IMR-90 (cell line): ENCODE results near the gene NDUFA5. TPM values are rescaled to one million over a fixed set of nuclear protein-coding genes. Genes with fewer than 3 reads are reported as not detected.

Experiments used
- ATAC-seq: fragments of 200-7000 bp; cut with Tn5 transposase; 2 replicates; pipeline ENCODE4 v1.9.1; 2020; ENCODE audit warnings: low read depth, mild to moderate bottlenecking, moderate library complexity
- BruUV-seq: library from RNA; stranded (reverse); fragments of 400-500 nt; replicated peaks from 2 replicates; lab custom pipeline; 2021; lab: Mats Ljungman, UMichigan
- CTCF ChIA-PET: fragments of 300-600 bp; formaldehyde crosslinking; extraction: SDS; loops from one replicate; lab custom pipeline; 2021; ENCODE audit warnings: antibody characterized with exemption; lab: Yijun Ruan, JAX
- POLR2A ChIA-PET: fragments of 300-600 bp; sonication (Branson Sonifier 250); formaldehyde crosslinking; loops from one replicate; lab custom pipeline; 2022; ENCODE audit warnings: antibody characterized with exemption; ENCODE audit not compliant: unreplicated experiment; lab: Charles Lee
- DNase-seq: peaks from one replicate; pipeline ENCODE4 v3.0.0; 2013
- H2AFZ ChIP-seq: replicated peaks from 2 replicates; pipeline ENCODE3; 2013; ENCODE audit warnings: low read length, mild to moderate bottlenecking; ENCODE audit not compliant: poor library complexity
- H2AK5ac ChIP-seq: 2 replicates; pipeline ENCODE4 v1.6.1; 2013; ENCODE audit warnings: low read depth, low read length, inconsistent platforms
- H2AK9ac ChIP-seq: replicated peaks from 2 replicates; pipeline ENCODE3; 2013; ENCODE audit warnings: mild to moderate bottlenecking, low read depth, low read length, moderate library complexity; ENCODE audit not compliant: poor library complexity
- H2BK120ac ChIP-seq: 2 replicates; pipeline ENCODE4 v1.6.1; 2013; ENCODE audit warnings: low read depth, low read length, inconsistent platforms
- H2BK15ac ChIP-seq: 3 replicates; pipeline ENCODE4 v1.6.1; 2013; ENCODE audit warnings: low read depth, low read length, inconsistent platforms
- H2BK20ac ChIP-seq: 2 replicates; pipeline ENCODE4 v1.6.1; 2013; ENCODE audit warnings: low read depth, mild to moderate bottlenecking, inconsistent platforms, low read length, moderate library complexity
- H2BK5ac ChIP-seq: 2 replicates; pipeline ENCODE4 v1.6.1; 2013; ENCODE audit warnings: mild to moderate bottlenecking, low read depth, low read length, inconsistent platforms; ENCODE audit not compliant: poor library complexity, severe bottlenecking
- H3K14ac ChIP-seq: replicated peaks from 2 replicates; pipeline ENCODE4 v1.6.1; 2013; ENCODE audit warnings: low read depth, low read length, inconsistent platforms
- H3K18ac ChIP-seq: 2 replicates; pipeline ENCODE4 v1.6.1; 2013; ENCODE audit warnings: low read depth, low read length, control low read depth
- H3K23ac ChIP-seq: 2 replicates; pipeline ENCODE4 v1.6.1; 2013; ENCODE audit warnings: low read depth, low read length, inconsistent platforms
- H3K27ac ChIP-seq: 2 replicates; pipeline ENCODE4 v1.5.1; 2013; ENCODE audit warnings: mild to moderate bottlenecking, control low read depth, low read length; ENCODE audit not compliant: insufficient read depth
- H3K27me3 ChIP-seq: 2 replicates; pipeline ENCODE4 v1.6.1; 2013; ENCODE audit warnings: low read length; ENCODE audit not compliant: control insufficient read depth, insufficient read depth
- H3K36me3 ChIP-seq: 2 replicates; pipeline ENCODE4 v1.6.1; 2013; ENCODE audit warnings: low read length, mixed read lengths; ENCODE audit not compliant: control insufficient read depth, insufficient read depth
- H3K4ac ChIP-seq: 2 replicates; pipeline ENCODE4 v1.6.1; 2013; ENCODE audit warnings: low read depth, low read length, inconsistent platforms
- H3K4me1 ChIP-seq: 2 replicates; pipeline ENCODE4 v1.6.1; 2013; ENCODE audit warnings: low read length, mixed read lengths; ENCODE audit not compliant: control insufficient read depth, insufficient read depth
- H3K4me2 ChIP-seq: 2 replicates; pipeline ENCODE4 v1.6.1; 2013; ENCODE audit warnings: low read depth, mild to moderate bottlenecking, control low read depth, low read length, moderate library complexity
- H3K4me3 ChIP-seq: 2 replicates; pipeline ENCODE4 v1.5.1; 2013; ENCODE audit warnings: low read depth, mild to moderate bottlenecking, control low read depth, low read length, moderate library complexity; ENCODE audit not compliant: insufficient read depth
- H3K56ac ChIP-seq: 2 replicates; pipeline ENCODE4 v1.6.1; 2013; ENCODE audit warnings: low read length, inconsistent platforms; ENCODE audit not compliant: insufficient read depth; ENCODE audit errors: extremely low read depth
- H3K79me1 ChIP-seq, 2 experiments: 2 replicates each; pipeline ENCODE4 v1.6.1; 2013; ENCODE audit warnings: low read length in 2 of 2, inconsistent platforms in 1 of 2, low read depth in 1 of 2
- H3K9ac ChIP-seq: 2 replicates; pipeline ENCODE4 v1.6.1; 2013; ENCODE audit warnings: low read depth, low read length, control low read depth
- H3K9me1 ChIP-seq: 2 replicates; pipeline ENCODE4 v1.6.1; 2013; ENCODE audit warnings: low read length, inconsistent platforms; ENCODE audit not compliant: insufficient read depth
- H3K9me3 ChIP-seq: 2 replicates; pipeline ENCODE4 v1.6.1; 2013; ENCODE audit warnings: low read length; ENCODE audit not compliant: control insufficient read depth, insufficient read depth
- H4K20me1 ChIP-seq: 2 replicates; pipeline ENCODE4 v1.6.1; 2013; ENCODE audit warnings: low read length, inconsistent platforms; ENCODE audit not compliant: insufficient read depth
- H4K5ac ChIP-seq: 2 replicates; pipeline ENCODE4 v1.6.1; 2013; ENCODE audit warnings: mild to moderate bottlenecking, low read depth, low read length, control low read depth
- H4K8ac ChIP-seq, 2 experiments: 2 replicates each; pipeline ENCODE4 v1.6.1; 2013; ENCODE audit warnings: low read depth in 2 of 2, low read length in 2 of 2, control low read depth in 1 of 2, inconsistent platforms in 1 of 2
- H4K91ac ChIP-seq: 2 replicates; pipeline ENCODE4 v1.6.1; 2013; ENCODE audit warnings: low read depth, low read length, inconsistent platforms; ENCODE audit not compliant: insufficient read depth
- BHLHE40 ChIP-seq: fragments of 150-350 bp; IDR thresholded peaks from 2 replicates; pipeline ENCODE4 v1.6.1; 2016; ENCODE audit warnings: mild to moderate bottlenecking, low read depth, low read length
- CEBPB ChIP-seq: IDR thresholded peaks from 2 replicates; pipeline ENCODE4 v1.6.1; 2012; ENCODE audit warnings: low read depth, low read length, improper control_type of control experiment
- CHD1 ChIP-seq: IDR thresholded peaks from 2 replicates; pipeline ENCODE4 v1.6.1; 2012; ENCODE audit warnings: low read depth, low read length, improper control_type of control experiment
- FOS ChIP-seq: fragments of 150-350 bp; IDR thresholded peaks from 2 replicates; pipeline ENCODE4 v1.6.1; 2016; ENCODE audit warnings: low read depth, low read length
- MAFK ChIP-seq: IDR thresholded peaks from 2 replicates; pipeline ENCODE4 v1.6.1; 2012; ENCODE audit warnings: low read depth, low read length, improper control_type of control experiment
- MAZ ChIP-seq: IDR thresholded peaks from 2 replicates; pipeline ENCODE4 v1.6.1; 2012; ENCODE audit warnings: low read depth, mild to moderate bottlenecking, low read length, improper control_type of control experiment, moderate library complexity, borderline replicate concordance
- MXI1 ChIP-seq: IDR thresholded peaks from 2 replicates; pipeline ENCODE4 v1.6.1; 2012; ENCODE audit warnings: low read depth, mild to moderate bottlenecking, low read length, moderate library complexity, borderline replicate concordance
- NFE2L2 ChIP-seq: fragments of 150-350 bp; IDR thresholded peaks from 2 replicates; pipeline ENCODE4 v1.6.1; 2016; ENCODE audit warnings: low read depth, mild to moderate bottlenecking, low read length
- POLR2A ChIP-seq: IDR thresholded peaks from 2 replicates; pipeline ENCODE4 v1.6.1; 2012; ENCODE audit warnings: mild to moderate bottlenecking, low read depth, low read length
- RAD21 ChIP-seq: IDR thresholded peaks from 2 replicates; pipeline ENCODE4 v1.6.1; 2012; ENCODE audit warnings: low read length, improper control_type of control experiment
- RCOR1 ChIP-seq: IDR thresholded peaks from 2 replicates; pipeline ENCODE4 v1.6.1; 2012; ENCODE audit warnings: mild to moderate bottlenecking, low read length, improper control_type of control experiment; ENCODE audit not compliant: insufficient replicate concordance
- RFX5 ChIP-seq: IDR thresholded peaks from 2 replicates; pipeline ENCODE4 v1.8.0; 2012; ENCODE audit warnings: low read depth, mild to moderate bottlenecking, low read length, moderate library complexity
- SMC3 ChIP-seq: fragments of 150-350 bp; IDR thresholded peaks from 2 replicates; pipeline ENCODE4 v1.6.1; 2016; ENCODE audit warnings: low read depth, mild to moderate bottlenecking, antibody characterized with exemption, low read length, moderate library complexity
- WGBS, 2 experiments: methylation state at CpG; one replicate each; pipeline versions ENCODE4 v1.1.5 to v1.1.7; 2013; ENCODE audit warnings: missing lambda C conversion rate in 2 of 2; ENCODE audit not compliant: insufficient read length in 1 of 2; ENCODE audit errors: extremely low coverage in 2 of 2; 5-methylcytosine and 5-hydroxymethylcytosine counted together
- dilution Hi-C: fragments of 300-500 bp; cut with HindIII; formaldehyde crosslinking; loops from one replicate; pipeline ENCODE4 v1.14.3; 2018; ENCODE audit warnings: low sequenced_read_pairs; ENCODE audit not compliant: unreplicated experiment
- in situ Hi-C: fragments of 300-500 bp; cut with MboI; formaldehyde crosslinking; loops from 3 replicates; pipeline ENCODE4 v1.14.3; 2019; ENCODE audit warnings: low sequenced_read_pairs, inconsistent platforms, mixed read lengths
- intact Hi-C: fragments of 100-400 bp; cut with micrococcal nuclease; formaldehyde crosslinking; loops from 2 replicates; pipeline ENCODE4 v1.10.0; 2022
- polyA plus RNA-seq, 3 experiments: library from polyadenylated mRNA; depleted of rRNA; stranded (reverse); fragments of >200 nt; gene quantifications; 2 replicates each; pipeline ENCODE4 v1.2.3, GENCODE V29; 2012; ENCODE audit warnings: low replicate concordance in 1 of 3
- total RNA-seq: library from RNA; depleted of rRNA; stranded (reverse); fragments of >200 nt; gene quantifications from 2 replicates; pipeline ENCODE4 v1.2.3, GENCODE V29; 2012
- TF ChIP-seq, protein P1 (sequence below): fragments of 150-350 bp; IDR thresholded peaks from 2 replicates; pipeline ENCODE4 v1.6.1; 2016; ENCODE audit warnings: low read depth, mild to moderate bottlenecking, low read length, moderate library complexity, borderline replicate concordance
- TF ChIP-seq, protein P2 (sequence below): fragments of 150-350 bp; IDR thresholded peaks from 2 replicates; pipeline ENCODE4 v1.6.1; 2017; ENCODE audit warnings: mild to moderate bottlenecking, antibody characterized with exemption, low read length, low read depth
- TF ChIP-seq, protein P3 (sequence below): conservative IDR thresholded peaks from 2 replicates; pipeline ENCODE4 v1.5.1; 2012; ENCODE audit warnings: mild to moderate bottlenecking, low read depth, low read length, improper control_type of control experiment

NDUFA5 gene
- total and polyA plus RNA-seq, 2 of the 4 experiments (the other 2 are of a cell fraction): 2.9 to 12.1 TPM

DNA sequence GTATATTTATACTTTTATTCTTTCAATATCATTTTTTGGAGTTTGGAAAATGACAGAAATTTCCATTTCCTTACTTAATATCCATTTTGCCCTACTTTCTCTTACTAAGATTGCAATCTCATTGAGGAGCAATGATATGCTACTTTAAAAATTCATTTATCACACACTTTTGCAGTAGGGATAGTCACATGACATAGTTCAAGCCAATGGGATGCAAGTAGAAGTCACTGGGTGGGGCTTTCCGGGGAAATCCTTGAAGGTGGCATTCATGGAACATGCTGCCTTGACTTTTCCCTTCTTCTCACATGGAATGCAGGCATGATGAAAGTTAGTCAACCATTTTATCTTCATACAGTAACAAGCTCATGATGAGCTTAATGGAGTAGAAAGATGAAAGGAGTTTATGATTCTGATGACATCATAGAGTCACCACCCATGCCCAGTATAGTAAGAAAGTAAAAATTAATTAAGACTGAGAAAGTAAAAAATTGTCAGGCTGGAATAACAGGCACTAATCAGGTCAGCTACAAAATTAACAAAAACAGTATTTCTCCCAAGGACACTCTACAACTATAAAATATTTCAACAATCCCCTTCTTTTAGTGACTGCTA lies 56.6 kb downstream of the NDUFA5 start:
- Histone ChIP-seq H2BK120ac (no peak overlapping the region), H3K4me1 (no peaks in the 10 kb centered on the region), H2AK9ac (no peak overlapping the region), H3K36me3 (no peaks in the 10 kb centered on the region), H3K18ac (no peak overlapping the region), H3K4me2 (no peak overlapping the region), H3K4me3 (no peak overlapping the region), H2BK20ac (no peak overlapping the region), H3K9me3 (no peaks in the 10 kb centered on the region), H4K91ac (no peak overlapping the region), H3K9me1 (no peaks in the 10 kb centered on the region), H3K23ac (no peak overlapping the region), H3K27me3 (no peaks in the 10 kb centered on the region), H3K56ac (no peak overlapping the region), H3K14ac (no peak overlapping the region), H4K5ac (no peak overlapping the region), H2AK5ac (no peak overlapping the region), H3K27ac (no peak overlapping the region), H3K9ac (no peak overlapping the region), H3K4ac (no peak overlapping the region), H2BK5ac (no peak overlapping the region), H4K8ac (no peak overlapping the region), H2BK15ac (no peak overlapping the region), H4K20me1 (no peaks in the 10 kb centered on the region), H3K79me1 (no peaks in the 10 kb centered on the region), H2AFZ (no peak overlapping the region)
- no TSS peak for BruUV-seq
- intact Hi-C loops (no loop called here), in situ Hi-C loops (no loop called here), dilution Hi-C loops (no loop called here)
- TF ChIP-seq MAFK (no peak), CEBPB (no peak), SMC3 (no peak), RFX5 (no peak), FOS (no peak), BHLHE40 (no peak), MAZ (no peak), RAD21 (no peak), MXI1 (no peak), NFE2L2 (no peak), POLR2A (no peak), RCOR1 (no peak), CHD1 (no peak)
- TF ChIP-seq, protein P1, sequence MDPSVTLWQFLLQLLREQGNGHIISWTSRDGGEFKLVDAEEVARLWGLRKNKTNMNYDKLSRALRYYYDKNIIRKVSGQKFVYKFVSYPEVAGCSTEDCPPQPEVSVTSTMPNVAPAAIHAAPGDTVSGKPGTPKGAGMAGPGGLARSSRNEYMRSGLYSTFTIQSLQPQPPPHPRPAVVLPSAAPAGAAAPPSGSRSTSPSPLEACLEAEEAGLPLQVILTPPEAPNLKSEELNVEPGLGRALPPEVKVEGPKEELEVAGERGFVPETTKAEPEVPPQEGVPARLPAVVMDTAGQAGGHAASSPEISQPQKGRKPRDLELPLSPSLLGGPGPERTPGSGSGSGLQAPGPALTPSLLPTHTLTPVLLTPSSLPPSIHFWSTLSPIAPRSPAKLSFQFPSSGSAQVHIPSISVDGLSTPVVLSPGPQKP: no peak
- TF ChIP-seq, protein P2, sequence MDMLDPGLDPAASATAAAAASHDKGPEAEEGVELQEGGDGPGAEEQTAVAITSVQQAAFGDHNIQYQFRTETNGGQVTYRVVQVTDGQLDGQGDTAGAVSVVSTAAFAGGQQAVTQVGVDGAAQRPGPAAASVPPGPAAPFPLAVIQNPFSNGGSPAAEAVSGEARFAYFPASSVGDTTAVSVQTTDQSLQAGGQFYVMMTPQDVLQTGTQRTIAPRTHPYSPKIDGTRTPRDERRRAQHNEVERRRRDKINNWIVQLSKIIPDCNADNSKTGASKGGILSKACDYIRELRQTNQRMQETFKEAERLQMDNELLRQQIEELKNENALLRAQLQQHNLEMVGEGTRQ: no peak
- TF ChIP-seq, protein P3, sequence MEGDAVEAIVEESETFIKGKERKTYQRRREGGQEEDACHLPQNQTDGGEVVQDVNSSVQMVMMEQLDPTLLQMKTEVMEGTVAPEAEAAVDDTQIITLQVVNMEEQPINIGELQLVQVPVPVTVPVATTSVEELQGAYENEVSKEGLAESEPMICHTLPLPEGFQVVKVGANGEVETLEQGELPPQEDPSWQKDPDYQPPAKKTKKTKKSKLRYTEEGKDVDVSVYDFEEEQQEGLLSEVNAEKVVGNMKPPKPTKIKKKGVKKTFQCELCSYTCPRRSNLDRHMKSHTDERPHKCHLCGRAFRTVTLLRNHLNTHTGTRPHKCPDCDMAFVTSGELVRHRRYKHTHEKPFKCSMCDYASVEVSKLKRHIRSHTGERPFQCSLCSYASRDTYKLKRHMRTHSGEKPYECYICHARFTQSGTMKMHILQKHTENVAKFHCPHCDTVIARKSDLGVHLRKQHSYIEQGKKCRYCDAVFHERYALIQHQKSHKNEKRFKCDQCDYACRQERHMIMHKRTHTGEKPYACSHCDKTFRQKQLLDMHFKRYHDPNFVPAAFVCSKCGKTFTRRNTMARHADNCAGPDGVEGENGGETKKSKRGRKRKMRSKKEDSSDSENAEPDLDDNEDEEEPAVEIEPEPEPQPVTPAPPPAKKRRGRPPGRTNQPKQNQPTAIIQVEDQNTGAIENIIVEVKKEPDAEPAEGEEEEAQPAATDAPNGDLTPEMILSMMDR: no peak
- ATAC-seq (no peak), DNase-seq (no peak)
- WGBS, 2 experiments: no CpG with 5 or more reads among the region's 1 CpG
- ChIA-PET POLR2A (no interaction called here), CTCF (no interaction called here)
